HEK293 (cell line): ENCODE results near the gene PLCB3.

Experiments
- CTCF ChIA-PET: fragments of 350-600 bp; formaldehyde crosslinking; extraction: SDS; loops from one replicate; lab custom pipeline; 2021; ENCODE audit warnings: antibody characterized with exemption; lab: Yijun Ruan, JAX
- POLR2A ChIA-PET: fragments of 300-600 bp; formaldehyde crosslinking; extraction: SDS; loops from one replicate; lab custom pipeline; 2020; ENCODE audit warnings: antibody characterized with exemption, inconsistent platforms; lab: Yijun Ruan, JAX
- H3K27ac ChIP-seq: fragments of 200-500 bp; sonication (Bioruptor generic); 2 replicates; pipeline ENCODE4 v1.5.1; 2014; ENCODE audit warnings: low read depth, low read length, control low read depth, inconsistent platforms; ENCODE audit errors: extremely low read depth
- H3K36me3 ChIP-seq, 2 experiments: fragments of 200-500 bp in 1 of 2; sonication (Bioruptor generic) in 1 of 2; 1 replicate in 1 of 2; 2 replicates in 1 of 2; pipeline ENCODE4 v1.5.1; 2014 to 2017; ENCODE audit warnings: inconsistent platforms in 2 of 2, low read length in 2 of 2; ENCODE audit not compliant: control insufficient read depth in 2 of 2, insufficient read depth in 1 of 2
- H3K4me1 ChIP-seq: fragments of 200-500 bp; sonication (Bioruptor generic); 2 replicates; pipeline ENCODE4 v1.5.1; 2014; ENCODE audit warnings: mild to moderate bottlenecking, low read length, inconsistent platforms; ENCODE audit not compliant: control insufficient read depth, insufficient read depth
- H3K4me3 ChIP-seq: 2 replicates; pipeline ENCODE4 v1.5.1; 2011; ENCODE audit warnings: low read depth, mild to moderate bottlenecking, control low read depth, low read length, moderate library complexity
- H3K9me3 ChIP-seq: fragments of 200-500 bp; sonication (Bioruptor generic); 2 replicates; pipeline ENCODE4 v1.5.1; 2014; ENCODE audit warnings: low read depth, low read length, inconsistent platforms; ENCODE audit not compliant: control insufficient read depth, insufficient read depth
- FEZF1 ChIP-seq: fragments of 450-650 bp; formaldehyde crosslinking; IDR thresholded peaks from 2 replicates; pipeline ENCODE4 v1.5.1; 2016; ENCODE audit warnings: missing biosample characterization, missing genetic modification characterization
- GLIS2 ChIP-seq: fragments of 450-650 bp; formaldehyde crosslinking; IDR thresholded peaks from 2 replicates; pipeline ENCODE4 v1.5.1; 2016; ENCODE audit warnings: missing biosample characterization, missing genetic modification characterization
- HOXC10 ChIP-seq: sonication (generic); formaldehyde crosslinking; IDR thresholded peaks from 2 replicates; pipeline ENCODE4 v1.8.1; 2023; ENCODE audit warnings: mild to moderate bottlenecking, missing genetic modification reagents
- KLF1 ChIP-seq: fragments of 450-650 bp; formaldehyde crosslinking; IDR thresholded peaks from 2 replicates; pipeline ENCODE4 v1.5.1; 2016; ENCODE audit warnings: missing biosample characterization, missing genetic modification characterization
- KLF10 ChIP-seq: fragments of 450-650 bp; IDR thresholded peaks from 2 replicates; pipeline ENCODE4 v1.5.1; 2018; ENCODE audit warnings: missing biosample characterization, mild to moderate bottlenecking, missing genetic modification characterization
- ZBTB48 ChIP-seq: fragments of 450-650 bp; formaldehyde crosslinking; IDR thresholded peaks from 2 replicates; pipeline ENCODE4 v1.5.1; 2016; ENCODE audit warnings: missing biosample characterization, missing genetic modification characterization
- ZNF10 ChIP-seq: fragments of 450-650 bp; formaldehyde crosslinking; IDR thresholded peaks from 2 replicates; pipeline ENCODE4 v1.5.1; 2017; ENCODE audit warnings: missing biosample characterization, missing genetic modification characterization
- ZNF335 ChIP-seq: fragments of 450-650 bp; formaldehyde crosslinking; conservative IDR thresholded peaks from 2 replicates; pipeline ENCODE4 v1.5.1; 2016; ENCODE audit warnings: missing biosample characterization, missing genetic modification characterization
- ZNF354C ChIP-seq: fragments of 450-650 bp; formaldehyde crosslinking; IDR thresholded peaks from 2 replicates; pipeline ENCODE4 v1.5.1; 2016; ENCODE audit warnings: missing biosample characterization, missing genetic modification characterization, low read depth, borderline replicate concordance
- ZNF391 ChIP-seq: fragments of 450-650 bp; formaldehyde crosslinking; IDR thresholded peaks from 2 replicates; pipeline ENCODE4 v1.5.1; 2016; ENCODE audit warnings: low read depth, missing biosample characterization, missing genetic modification characterization, borderline replicate concordance
- ZNF510 ChIP-seq: fragments of 450-650 bp; formaldehyde crosslinking; IDR thresholded peaks from 2 replicates; pipeline ENCODE4 v1.5.1; 2018; ENCODE audit warnings: mild to moderate bottlenecking, missing genetic modification characterization, missing biosample characterization; ENCODE audit not compliant: insufficient replicate concordance
- ZNF518A ChIP-seq: fragments of 450-650 bp; formaldehyde crosslinking; conservative IDR thresholded peaks from 2 replicates; pipeline ENCODE4 v1.5.1; 2016; ENCODE audit warnings: low read depth, missing biosample characterization, missing genetic modification characterization
- ZNF549 ChIP-seq: fragments of 450-650 bp; IDR thresholded peaks from 2 replicates; pipeline ENCODE4 v1.5.1; 2018; ENCODE audit warnings: missing biosample characterization, missing genetic modification characterization, mild to moderate bottlenecking, inconsistent platforms, moderate library complexity
- ZNF660 ChIP-seq: fragments of 450-650 bp; IDR thresholded peaks from 2 replicates; pipeline ENCODE4 v1.5.1; 2018; ENCODE audit warnings: missing biosample characterization, mild to moderate bottlenecking, missing genetic modification characterization
- ZNF777 ChIP-seq: fragments of 450-650 bp; formaldehyde crosslinking; IDR thresholded peaks from 2 replicates; pipeline ENCODE4 v1.5.1; 2017; ENCODE audit warnings: missing biosample characterization, missing genetic modification characterization, borderline replicate concordance

The PLCB3 gene

GRCh38 chr11:64222651-64223000 lies 28.7 kb upstream of the PLCB3 start:
- Histone ChIP-seq H3K27ac (no peak overlapping the region), H3K4me1 (peaks cover 3% of the 10 kb centered on the region; the same call in 1 of the 2 replicates), H3K36me3 (peaks cover 0 to 26% of the 10 kb centered on the region in 2 experiments; a peak in 1 of 3 replicates), H3K9me3 (no peaks in the 10 kb centered on the region), H3K4me3 (no peak overlapping the region)
- ChIA-PET POLR2A (interaction anchor here (1.0 to 2.1 kb wide), 4 partner anchors 12 to 37 kb away, joined by 4 to 7 read pairs (median 6); partner anchors contain the start of gene STIP1), CTCF (interaction anchor here (0.6 to 1.7 kb wide), 2 partner anchors 18 to 24 kb away, joined by 3 to 4 read pairs; no protein-coding TSS in a partner anchor)
- TF ChIP-seq GLIS2 (no peak), HOXC10 (CRISPR knock-in tag) (no peak), ZNF391 (tag by site-specific recombination) (no peak), FEZF1 (tag by site-specific recombination) (no peak)

- H3K36me3 ChIP-seq = peaks cover 0 to 26% of the 10 kb centered on the region in 2 experiments; a peak in 1 of 3 replicates
- peaks cover 3% of the 10 kb centered on the region; the same call in 1 of the 2 replicates for H3K4me1 ChIP-seq
- peak; percentile 81 for TF ChIP-seq KLF1
- TF ChIP-seq ZNF510 = no peak
- TF ChIP-seq ZNF354C (tag by site-specific recombination) = no peak
- TF ChIP-seq, all 188 proteins: peak for 1
- CTCF ChIA-PET = interaction anchor here (0.6 to 1.7 kb wide), 2 partner anchors 19 to 25 kb away, joined by 3 to 4 read pairs; no protein-coding TSS in a partner anchor
- H3K9me3 ChIP-seq = no peaks in the 10 kb centered on the region
- POLR2A ChIA-PET = interaction anchor here (0.5 to 2.1 kb wide), 6 partner anchors 9 to 39 kb away, joined by 3 to 7 read pairs (median 4); partner anchors contain the start of gene STIP1
- no peak overlapping the region for H3K4me3 ChIP-seq
- H3K27ac ChIP-seq = no peak overlapping the region
Measured at GRCh38 chr11:64223001-64223651, 28.2 kb upstream of the PLCB3 start.

GRCh38 chr11:64224151-64224890 lies 27.0 kb upstream of the PLCB3 start:
- Histone ChIP-seq H3K36me3 (peaks cover 0 to 26% of the 10 kb centered on the region in 2 experiments; a peak in 1 of 3 replicates), H3K27ac (no peak overlapping the region), H3K4me1 (peaks cover 3% of the 10 kb centered on the region; the same call in 1 of the 2 replicates), H3K9me3 (no peaks in the 10 kb centered on the region), H3K4me3 (no peak overlapping the region)
- ChIA-PET POLR2A (interaction anchor here (1.0 to 2.1 kb wide), 4 partner anchors 10 to 39 kb away, joined by 3 to 7 read pairs (median 4); partner anchors contain the start of gene STIP1), CTCF (interaction anchor here (0.6 to 1.7 kb wide), 2 partner anchors 11 to 20 kb away, joined by 3 read pairs; no protein-coding TSS in a partner anchor)
- TF ChIP-seq ZNF777 (tag by site-specific recombination) (no peak), KLF10 (tag by site-specific recombination) (no peak), ZNF660 (tag by site-specific recombination) (no peak), ZNF10 (tag by site-specific recombination) (peak; percentile 43; the same call in 1 of the 2 replicates)

- no peaks in the 10 kb centered on the region for H3K9me3 ChIP-seq
- peak overlapping the region; percentile 52; the same call in 1 of the 2 replicates for H3K27ac ChIP-seq
- peaks cover 3% of the 10 kb centered on the region; the same call in 1 of the 2 replicates for H3K4me1 ChIP-seq
- TF ChIP-seq ZBTB48 (tag by site-specific recombination) = peak; percentile 35; the same call in 1 of the 2 replicates
- TF ChIP-seq ZNF549 (tag by site-specific recombination) = no peak
- TF ChIP-seq ZNF335 (tag by site-specific recombination) = peak; percentile 64; the same call in 1 of the 2 replicates
- no peak for TF ChIP-seq ZNF518A (tag by site-specific recombination)
- ChIA-PET CTCF (interaction anchor here (0.5 to 1.9 kb wide), 2 partner anchors 20 to 37 kb away, joined by 4 to 10 read pairs; no protein-coding TSS in a partner anchor), POLR2A (interaction anchor here (0.8 to 2.1 kb wide), 4 partner anchors 13 to 92 kb away, joined by 3 to 12 read pairs (median 6); partner anchors contain the start of genes PRDX5 and TRMT112)
- peaks cover 0 to 26% of the 10 kb centered on the region in 2 experiments; a peak in 1 of 3 replicates for H3K36me3 ChIP-seq
- H3K4me3 ChIP-seq = peak overlapping the region; percentile 77
Measured at GRCh38 chr11:64224891-64225607, 26.3 kb upstream of the PLCB3 start.
